ENCODE results near the gene KRCC1. TPM values are rescaled to one million over a fixed set of nuclear protein-coding genes. Genes with fewer than 3 reads are reported as not detected.
"Not testable (repeated sequence)": the region's sequence is repeated elsewhere in the genome, so short reads cannot be mapped to it uniquely, and the experiment has no call there.

KRCC1 gene
- total and polyA plus RNA-seq, 2 experiments from 2014 or later = 10.3 to 12.5 TPM

DNA sequence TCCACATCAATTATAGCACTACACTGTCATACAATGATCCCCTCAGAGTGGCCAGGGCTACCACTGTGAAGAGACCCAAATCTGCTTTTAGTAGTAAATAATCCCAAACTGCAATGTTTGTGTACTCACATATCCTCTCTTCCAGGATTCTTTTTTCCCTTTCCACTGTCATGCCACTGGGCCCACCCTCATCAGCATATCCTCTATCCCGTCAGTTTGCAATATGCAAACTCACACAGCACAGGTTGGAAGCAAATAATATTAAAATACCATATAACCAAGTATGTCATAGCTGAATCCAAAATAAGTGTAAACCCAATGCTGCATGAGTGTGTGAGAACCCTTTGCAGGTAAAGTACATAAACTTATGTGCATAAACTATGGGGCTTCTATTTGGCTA lies 68.1 kb downstream of the KRCC1 start:
- not testable (repeated sequence) for H3K36me3 Mint-ChIP-seq (ENCODE audit: low read depth); H3K4me3 ChIP-seq; H3K27me3 Mint-ChIP-seq (ENCODE audit: insufficient read depth, low read depth, poor library complexity); H3K27ac ChIP-seq (ENCODE audit: low read depth); H3K4me3 Mint-ChIP-seq; H3K4me1 ChIP-seq (ENCODE audit: insufficient read depth); H3K36me3 ChIP-seq (ENCODE audit: insufficient read depth); H3K4me1 Mint-ChIP-seq; H3K9me2 ChIP-seq (ENCODE audit: insufficient read depth); H4K20me1 ChIP-seq (replicated peaks; ENCODE audit: insufficient read depth); ATAC-seq; H3F3A ChIP-seq (replicated peaks; ENCODE audit: low read depth); H3K4me2 ChIP-seq; H3K79me2 ChIP-seq (replicated peaks; ENCODE audit: insufficient read depth); H3K9me3 Mint-ChIP-seq; H3K27me3 ChIP-seq (ENCODE audit: insufficient read depth); H3K27ac Mint-ChIP-seq; H2AFZ ChIP-seq; DNase-seq (ENCODE audit: low spot score)

DNA sequence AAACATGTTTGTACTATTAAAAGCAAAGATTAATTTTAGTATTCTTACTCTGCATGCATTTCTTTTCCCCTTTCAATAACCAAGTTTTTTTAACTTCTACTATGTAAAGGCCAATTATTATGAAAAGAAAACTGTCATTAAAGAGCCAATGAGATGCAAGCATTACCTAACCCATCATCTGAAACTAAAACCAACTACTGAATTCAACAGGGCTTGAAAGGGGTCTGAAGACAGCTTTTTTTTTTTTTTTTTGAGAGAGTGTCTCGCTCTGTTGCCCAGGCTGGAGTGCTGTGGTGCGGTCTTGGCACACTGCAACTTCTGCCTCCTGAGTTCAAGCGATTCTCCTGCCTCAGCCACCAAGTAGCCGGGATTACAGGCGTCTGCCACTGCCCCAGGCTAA lies 69.7 kb downstream of the KRCC1 start:
- not testable (repeated sequence) for H3K27me3 ChIP-seq (ENCODE audit: insufficient read depth)

DNA sequence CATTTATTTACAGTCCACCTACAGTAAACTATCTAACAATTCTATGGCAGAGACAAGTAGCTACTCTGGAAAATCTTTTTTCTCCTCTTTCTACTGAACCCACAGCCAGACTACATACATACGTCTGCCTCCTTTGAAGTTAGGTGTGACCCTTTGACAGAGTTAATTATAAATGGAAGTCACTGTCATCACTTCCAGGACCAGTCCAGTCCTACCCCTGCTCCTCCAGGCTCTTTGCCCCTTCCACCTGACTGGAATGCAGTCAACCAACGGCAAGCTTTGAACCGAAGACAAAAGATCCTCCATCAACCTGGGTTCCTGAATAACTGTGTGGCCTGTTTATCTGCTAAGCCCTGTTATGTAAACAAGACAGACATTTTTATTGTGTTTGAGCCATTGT lies 74.4 kb downstream of the KRCC1 start:
- not testable (repeated sequence) for H3K4me2 ChIP-seq; H3K27ac ChIP-seq (ENCODE audit: low read depth); H3K9me3 Mint-ChIP-seq; H3K4me3 ChIP-seq; H3K27me3 Mint-ChIP-seq (ENCODE audit: insufficient read depth, low read depth, poor library complexity); H3K79me2 ChIP-seq (replicated peaks; ENCODE audit: insufficient read depth); H4K20me1 ChIP-seq (replicated peaks; ENCODE audit: insufficient read depth); H3K9me2 ChIP-seq (ENCODE audit: insufficient read depth); H3K36me3 Mint-ChIP-seq (ENCODE audit: low read depth); H3K4me1 ChIP-seq (ENCODE audit: insufficient read depth); H3K36me3 ChIP-seq (ENCODE audit: insufficient read depth); H3K4me1 Mint-ChIP-seq; H2AFZ ChIP-seq; DNase-seq (ENCODE audit: low spot score); H3K27me3 ChIP-seq (ENCODE audit: insufficient read depth); H3K4me3 Mint-ChIP-seq; H3F3A ChIP-seq (replicated peaks; ENCODE audit: low read depth); H3K27ac Mint-ChIP-seq
- peak; percentile 53; the same call in 2 of the 3 replicates for ATAC-seq

More for the DNA sequence above, 69.7 kb downstream of the KRCC1 start:
- H2AFZ ChIP-seq; H3K36me3 ChIP-seq (ENCODE audit: insufficient read depth); H3K4me2 ChIP-seq; H4K20me1 ChIP-seq (replicated peaks; ENCODE audit: insufficient read depth); H3K4me1 Mint-ChIP-seq; H3K4me3 Mint-ChIP-seq; H3K4me1 ChIP-seq (ENCODE audit: insufficient read depth); ATAC-seq; H3K36me3 Mint-ChIP-seq (ENCODE audit: low read depth); DNase-seq (ENCODE audit: low spot score); H3K9me3 Mint-ChIP-seq; H3F3A ChIP-seq (replicated peaks; ENCODE audit: low read depth); H3K9me2 ChIP-seq (ENCODE audit: insufficient read depth); H3K4me3 ChIP-seq; H3K79me2 ChIP-seq (replicated peaks; ENCODE audit: insufficient read depth); H3K27ac Mint-ChIP-seq; H3K27me3 Mint-ChIP-seq (ENCODE audit: insufficient read depth, low read depth, poor library complexity); H3K27ac ChIP-seq (ENCODE audit: low read depth): not testable (repeated sequence)

Small RNA genes within 50 kb of the gene (microRNA-seq; reads per million reads assigned to microRNA genes)
- gene MIR4780 = not detected

Small RNA genes within 50 kb of the gene (small RNA-seq; reads per million reads assigned to genes)
- gene MIR4780 (ENCODE audit: low replicate concordance) (not detected), gene RNU2-63P (ENCODE audit: low replicate concordance) (10.1 reads per million, percentile 96 among the genes with 10 or more reads in this experiment)

Other genes starting within 250 kb of the KRCC1 start
- gene RGPD2, start 230.0 kb downstream of the KRCC1 start, total RNA-seq (2014; rRNA removed; shearing (Covaris generic)) = 0.56 TPM in 1 of 2 replicates, not detected in the other
- 1.7 TPM in 1 of 2 replicates, not detected in the other for gene RGPD2, start 230.0 kb downstream of the KRCC1 start, polyA plus RNA-seq (2016; fragmentation: Nextera tagmentation; extraction: Ambion mirVana)
- not detected in 2 replicates for gene RNU2-63P, start 39.2 kb downstream of the KRCC1 start, total RNA-seq (2014; rRNA removed; shearing (Covaris generic))
- gene RNU2-63P, start 39.2 kb downstream of the KRCC1 start, polyA plus RNA-seq (2016; fragmentation: Nextera tagmentation; extraction: Ambion mirVana) = 2.0 and 2.8 TPM in 2 replicates
- 0.07 TPM in 1 of 2 replicates, not detected in the other for gene SMYD1, start 12.0 kb upstream of the KRCC1 start, total RNA-seq (2014; rRNA removed; shearing (Covaris generic))
- 0.35 TPM in 1 of 2 replicates, not detected in the other for gene SMYD1, start 12.0 kb upstream of the KRCC1 start, polyA plus RNA-seq (2016; fragmentation: Nextera tagmentation; extraction: Ambion mirVana)
- not detected in 2 replicates for gene FABP1, start 72.3 kb upstream of the KRCC1 start, total RNA-seq (2014; rRNA removed; shearing (Covaris generic))
- gene FABP1, start 72.3 kb upstream of the KRCC1 start, polyA plus RNA-seq (2016; fragmentation: Nextera tagmentation; extraction: Ambion mirVana) = not detected in 2 replicates
- 8.6 and 12.9 TPM in 2 replicates for gene THNSL2, start 114.6 kb upstream of the KRCC1 start, total RNA-seq (2014; rRNA removed; shearing (Covaris generic))
- gene THNSL2, start 114.6 kb upstream of the KRCC1 start, polyA plus RNA-seq (2016; fragmentation: Nextera tagmentation; extraction: Ambion mirVana) = 3.8 and 3.9 TPM in 2 replicates

Measured in GM23338 (cell line).